Measurements from ENCODE around the gene TOX2. TPM values are rescaled to one million over a fixed set of nuclear protein-coding genes. Genes with fewer than 3 reads are reported as not detected.

TOX2 gene
- total RNA-seq, 2 donors from 2014 or later, result 4.0 to 5.6 TPM

GRCh38 chr20:44050327-44050726 is 135.7 kb downstream of the TOX2 start:
- Mint-ChIP-seq H3K9me3 (no peaks in the 10 kb centered on the region), H3K27me3 (peaks cover 11 to 30% of the 10 kb centered on the region in 2 donors), H3K4me3 (no peak overlapping the region), H3K27ac (peak overlapping the region in 1 of 2 donors; percentile 57), H3K4me1 (ENCODE audit: low read depth in 2 of 2) (peaks cover 6 to 8% of the 10 kb centered on the region in 2 donors), H3K36me3 (no peaks in the 10 kb centered on the region)
- ATAC-seq (no peak), DNase-seq (ENCODE audit: low spot score) (no peak)

GRCh38 chr20:44050925-44051660 is 136.4 kb downstream of the TOX2 start:
- no peak for DNase-seq (ENCODE audit: low spot score)
- Mint-ChIP-seq H3K9me3 (no peaks in the 10 kb centered on the region), H3K4me1 (ENCODE audit: low read depth in 2 of 2) (peaks cover 6 to 8% of the 10 kb centered on the region in 2 donors), H3K27me3 (peaks cover 14 to 27% of the 10 kb centered on the region in 2 donors), H3K27ac (no peak overlapping the region), H3K36me3 (no peaks in the 10 kb centered on the region), H3K4me3 (no peak overlapping the region)
- peak in 1 of 2 donors; percentile 4 for ATAC-seq

GRCh38 chr20:44051661-44052000 is 137.0 kb downstream of the TOX2 start:
- ATAC-seq (no peak), DNase-seq (ENCODE audit: low spot score) (no peak)
- peaks cover 6 to 8% of the 10 kb centered on the region in 2 donors for H3K4me1 Mint-ChIP-seq (ENCODE audit: low read depth in 2 of 2)
- peaks cover 14 to 27% of the 10 kb centered on the region in 2 donors for H3K27me3 Mint-ChIP-seq
- no peak overlapping the region for H3K27ac Mint-ChIP-seq
- no peaks in the 10 kb centered on the region for H3K9me3 Mint-ChIP-seq
- no peaks in the 10 kb centered on the region for H3K36me3 Mint-ChIP-seq
- no peak overlapping the region for H3K4me3 Mint-ChIP-seq

GRCh38 chr20:44052166-44052565 is 137.5 kb downstream of the TOX2 start:
- Mint-ChIP-seq H3K4me3 (no peak overlapping the region), H3K4me1 (ENCODE audit: low read depth in 2 of 2) (peaks cover 6 to 8% of the 10 kb centered on the region in 2 donors), H3K36me3 (no peaks in the 10 kb centered on the region), H3K27me3 (peaks cover 14 to 27% of the 10 kb centered on the region in 2 donors), H3K27ac (no peak overlapping the region), H3K9me3 (no peaks in the 10 kb centered on the region)
- DNase-seq (ENCODE audit: low spot score) (no peak), ATAC-seq (no peak)

- no peak for ATAC-seq
- Mint-ChIP-seq H3K27me3 (peaks cover 14 to 27% of the 10 kb centered on the region in 2 donors), H3K36me3 (no peaks in the 10 kb centered on the region), H3K27ac (no peak overlapping the region), H3K4me3 (no peak overlapping the region), H3K9me3 (no peaks in the 10 kb centered on the region), H3K4me1 (ENCODE audit: low read depth in 2 of 2) (peaks cover 6 to 8% of the 10 kb centered on the region in 2 donors)
- DNase-seq (ENCODE audit: low spot score), result no peak
Observed at GRCh38 chr20:44053046-44053445, 138.4 kb downstream of the TOX2 start.

GRCh38 chr20:44054118-44054517 is 139.5 kb downstream of the TOX2 start:
- Mint-ChIP-seq H3K9me3 (no peaks in the 10 kb centered on the region), H3K36me3 (no peaks in the 10 kb centered on the region), H3K4me3 (no peak overlapping the region), H3K27ac (no peak overlapping the region), H3K4me1 (ENCODE audit: low read depth in 2 of 2) (peaks cover 6 to 8% of the 10 kb centered on the region in 2 donors), H3K27me3 (peaks cover 21 to 23% of the 10 kb centered on the region in 2 donors)
- DNase-seq (ENCODE audit: low spot score) (no peak), ATAC-seq (no peak)

- Mint-ChIP-seq H3K27ac (peak overlapping the region in 1 of 2 donors; percentile 16), H3K9me3 (no peaks in the 10 kb centered on the region), H3K4me1 (ENCODE audit: low read depth in 2 of 2) (peaks cover 6 to 8% of the 10 kb centered on the region in 2 donors), H3K27me3 (peaks cover 19 to 23% of the 10 kb centered on the region in 2 donors), H3K36me3 (no peaks in the 10 kb centered on the region), H3K4me3 (no peak overlapping the region)
- ATAC-seq, result no peak
- DNase-seq (ENCODE audit: low spot score), result no peak
Observed at GRCh38 chr20:44054849-44055248, 140.2 kb downstream of the TOX2 start.

- H3K27ac Mint-ChIP-seq, result peak overlapping the region in 1 of 2 donors; percentile 10
- no peaks in the 10 kb centered on the region for H3K36me3 Mint-ChIP-seq
- no peak for DNase-seq (ENCODE audit: low spot score)
Observed at GRCh38 chr20:44056010-44056698, 141.5 kb downstream of the TOX2 start.

GRCh38 chr20:44057698-44058675 is 143.3 kb downstream of the TOX2 start:
- peak overlapping the region in 1 of 2 donors; percentile 6 for H3K27ac Mint-ChIP-seq
- H3K36me3 Mint-ChIP-seq, result no peaks in the 10 kb centered on the region
- H3K4me1 Mint-ChIP-seq (ENCODE audit: low read depth in 2 of 2), result peaks cover 6 to 21% of the 10 kb centered on the region in 2 donors
- ATAC-seq (no peak), DNase-seq (ENCODE audit: low spot score) (no peak)
- H3K9me3 Mint-ChIP-seq, result peaks cover 4% of the 10 kb centered on the region
- peaks cover 29 to 33% of the 10 kb centered on the region in 2 donors for H3K27me3 Mint-ChIP-seq
- H3K4me3 Mint-ChIP-seq, result no peak overlapping the region

More at GRCh38 chr20:44056010-44056698, 141.5 kb downstream of the TOX2 start:
- Mint-ChIP-seq H3K4me3 (no peak overlapping the region), H3K9me3 (no peaks in the 10 kb centered on the region), H3K4me1 (ENCODE audit: low read depth in 2 of 2) (peaks cover 6 to 16% of the 10 kb centered on the region in 2 donors), H3K27me3 (peaks cover 19 to 24% of the 10 kb centered on the region in 2 donors)
- peak; percentile 68 to 78 for ATAC-seq

- H3K36me3 Mint-ChIP-seq, result no peaks in the 10 kb centered on the region
- peaks cover 13 to 26% of the 10 kb centered on the region in 2 donors for H3K4me1 Mint-ChIP-seq (ENCODE audit: low read depth in 2 of 2)
- DNase-seq (ENCODE audit: low spot score), result no peak
- H3K9me3 Mint-ChIP-seq, result peaks cover 4% of the 10 kb centered on the region
- H3K27ac Mint-ChIP-seq, result no peak overlapping the region
- H3K4me3 Mint-ChIP-seq, result no peak overlapping the region
- peaks cover 16 to 18% of the 10 kb centered on the region in 2 donors for H3K27me3 Mint-ChIP-seq
- no peak for ATAC-seq
Observed at GRCh38 chr20:44064501-44065400, 150.1 kb downstream of the TOX2 start.

GRCh38 chr20:44065401-44066340 is 151.0 kb downstream of the TOX2 start:
- Mint-ChIP-seq H3K9me3 (peaks cover 4% of the 10 kb centered on the region), H3K27me3 (peaks cover 14% of the 10 kb centered on the region in 2 donors), H3K4me1 (ENCODE audit: low read depth in 2 of 2) (peaks cover 20 to 32% of the 10 kb centered on the region in 2 donors), H3K27ac (no peak overlapping the region), H3K36me3 (no peaks in the 10 kb centered on the region), H3K4me3 (no peak overlapping the region)
- no peak for ATAC-seq
- no peak for DNase-seq (ENCODE audit: low spot score)
